Natural killer cell (primary cell): ENCODE data around the gene NOS1AP. TPM values are rescaled to one million over a fixed set of nuclear protein-coding genes. Genes with fewer than 3 reads are reported as not detected.

Source experiments
- ATAC-seq, 3 donors: fragments of 150-1000 bp in 2 of 3; fragments of 200-7000 bp in 1 of 3; cut with Tn5 transposase; 1 replicate in 1 of 3; 2 replicates in 2 of 3; pipeline ENCODE4 v1.10.0; 2021; ENCODE audit warnings: mild to moderate bottlenecking in 2 of 3, moderate library complexity in 2 of 3
- DNase-seq, 2 donors: peaks; one replicate each; pipeline versions ENCODE4 v3.0.0 to v3.0.0-alpha.2; 2013 to 2021; ENCODE audit warnings: mixed read lengths in 1 of 2
- H3K27ac ChIP-seq: one replicate; pipeline ENCODE4 v1.5.1; 2013; ENCODE audit warnings: mild to moderate bottlenecking, low read length
- H3K27me3 ChIP-seq: one replicate; pipeline ENCODE4 v1.6.1; 2013; ENCODE audit warnings: low read length; ENCODE audit not compliant: control insufficient read depth, insufficient read depth
- H3K36me3 ChIP-seq: one replicate; pipeline ENCODE4 v1.6.1; 2013; ENCODE audit warnings: low read length; ENCODE audit not compliant: control insufficient read depth, insufficient read depth
- H3K4me1 ChIP-seq: one replicate; pipeline ENCODE4 v1.6.1; 2013; ENCODE audit warnings: low read length; ENCODE audit not compliant: control insufficient read depth, insufficient read depth
- H3K4me3 ChIP-seq: one replicate; pipeline ENCODE4 v1.5.1; 2013; ENCODE audit warnings: low read length
- H3K9me3 ChIP-seq: one replicate; pipeline ENCODE4 v1.6.1; 2013; ENCODE audit warnings: low read length; ENCODE audit not compliant: control insufficient read depth, insufficient read depth
- H3K27ac Mint-ChIP-seq, 2 donors: one replicate each; pipeline ENCODE4 v1.8.0; 2022; ENCODE audit warnings: mild to moderate bottlenecking in 2 of 2, mixed read lengths in 2 of 2, moderate library complexity in 1 of 2
- H3K27me3 Mint-ChIP-seq, 2 donors: one replicate each; pipeline ENCODE4 v1.8.0; 2022; ENCODE audit warnings: low read depth in 2 of 2, mixed read lengths in 2 of 2
- H3K36me3 Mint-ChIP-seq: one replicate; pipeline ENCODE4 v1.8.0; 2022; ENCODE audit warnings: mixed read lengths
- H3K4me1 Mint-ChIP-seq, 2 donors: one replicate each; pipeline ENCODE4 v1.8.0; 2022; ENCODE audit warnings: mixed read lengths in 2 of 2
- H3K4me3 Mint-ChIP-seq: one replicate; pipeline ENCODE4 v1.8.0; 2022; ENCODE audit warnings: mild to moderate bottlenecking, moderate library complexity, mixed read lengths
- H3K9me3 Mint-ChIP-seq, 2 donors: one replicate each; pipeline ENCODE4 v1.8.0; 2022; ENCODE audit warnings: mixed read lengths in 2 of 2
- WGBS: methylation state at CpG from one replicate; pipeline ENCODE4 v1.1.7; 2013; ENCODE audit warnings: missing lambda C conversion rate; ENCODE audit not compliant: insufficient coverage; 5-methylcytosine and 5-hydroxymethylcytosine counted together
- intact Hi-C: fragments of 100-400 bp; cut with micrococcal nuclease; formaldehyde crosslinking; loops from one replicate; pipeline ENCODE4 v1.14.2; 2022
- total RNA-seq, 4 donors: library from RNA; stranded (reverse); fragments of 120-200 nt in 1 of 4; gene quantifications; one replicate each; pipeline versions ENCODE4 v1.2.3 to v1.2.4, GENCODE V29; 2013 to 2022
- TF ChIP-seq, protein P1 (sequence below): fragments of 200-600 bp; IDR thresholded peaks from one replicate; pipeline ENCODE4 v1.8.0; 2022; ENCODE audit warnings: antibody characterized with exemption

NOS1AP gene
- total RNA-seq, 3 donors from 2014 or later (not counting 1 experiment from before 2014, with no cell fraction given) = 0.09 to 0.20 TPM; not detected in 1

DNA sequence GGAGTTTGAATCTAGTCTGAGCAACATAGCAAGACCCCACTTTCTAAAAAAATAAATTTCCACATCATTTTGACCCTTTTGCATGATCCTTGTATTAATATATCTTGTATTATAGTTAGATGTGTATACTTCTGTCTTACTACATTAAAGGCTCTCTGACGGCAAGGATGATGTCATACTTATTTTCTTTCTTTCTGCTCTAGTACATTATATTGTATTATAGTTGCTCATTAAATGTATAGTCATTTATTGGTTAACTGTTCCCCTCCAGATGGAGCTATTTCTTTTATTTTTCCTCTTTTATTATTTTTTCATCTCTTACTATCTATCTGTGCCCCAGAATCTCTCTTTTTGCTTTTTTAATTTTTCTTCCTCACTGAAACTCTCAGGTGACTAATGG is 30.9 kb upstream of the NOS1AP start:
- ATAC-seq = no peak
- Histone ChIP-seq H3K36me3 (no peaks in the 10 kb centered on the region), H3K9me3 (no peaks in the 10 kb centered on the region), H3K4me1 (no peaks in the 10 kb centered on the region), H3K27me3 (peaks cover 3% of the 10 kb centered on the region), H3K4me3 (no peak overlapping the region), H3K27ac (no peak overlapping the region)
- no CpG with 5 or more reads among the region's 1 CpG for WGBS
- Mint-ChIP-seq H3K9me3 (no peaks in the 10 kb centered on the region), H3K4me3 (no peak overlapping the region), H3K27ac (no peak overlapping the region), H3K27me3 (peaks cover 25 to 51% of the 10 kb centered on the region in 2 donors), H3K4me1 (peaks cover 0 to 4% of the 10 kb centered on the region in 2 donors), H3K36me3 (no peaks in the 10 kb centered on the region)
- TF ChIP-seq, protein P1, sequence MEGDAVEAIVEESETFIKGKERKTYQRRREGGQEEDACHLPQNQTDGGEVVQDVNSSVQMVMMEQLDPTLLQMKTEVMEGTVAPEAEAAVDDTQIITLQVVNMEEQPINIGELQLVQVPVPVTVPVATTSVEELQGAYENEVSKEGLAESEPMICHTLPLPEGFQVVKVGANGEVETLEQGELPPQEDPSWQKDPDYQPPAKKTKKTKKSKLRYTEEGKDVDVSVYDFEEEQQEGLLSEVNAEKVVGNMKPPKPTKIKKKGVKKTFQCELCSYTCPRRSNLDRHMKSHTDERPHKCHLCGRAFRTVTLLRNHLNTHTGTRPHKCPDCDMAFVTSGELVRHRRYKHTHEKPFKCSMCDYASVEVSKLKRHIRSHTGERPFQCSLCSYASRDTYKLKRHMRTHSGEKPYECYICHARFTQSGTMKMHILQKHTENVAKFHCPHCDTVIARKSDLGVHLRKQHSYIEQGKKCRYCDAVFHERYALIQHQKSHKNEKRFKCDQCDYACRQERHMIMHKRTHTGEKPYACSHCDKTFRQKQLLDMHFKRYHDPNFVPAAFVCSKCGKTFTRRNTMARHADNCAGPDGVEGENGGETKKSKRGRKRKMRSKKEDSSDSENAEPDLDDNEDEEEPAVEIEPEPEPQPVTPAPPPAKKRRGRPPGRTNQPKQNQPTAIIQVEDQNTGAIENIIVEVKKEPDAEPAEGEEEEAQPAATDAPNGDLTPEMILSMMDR = no peak
- intact Hi-C loops = no loop called here
- no peak for DNase-seq

DNA sequence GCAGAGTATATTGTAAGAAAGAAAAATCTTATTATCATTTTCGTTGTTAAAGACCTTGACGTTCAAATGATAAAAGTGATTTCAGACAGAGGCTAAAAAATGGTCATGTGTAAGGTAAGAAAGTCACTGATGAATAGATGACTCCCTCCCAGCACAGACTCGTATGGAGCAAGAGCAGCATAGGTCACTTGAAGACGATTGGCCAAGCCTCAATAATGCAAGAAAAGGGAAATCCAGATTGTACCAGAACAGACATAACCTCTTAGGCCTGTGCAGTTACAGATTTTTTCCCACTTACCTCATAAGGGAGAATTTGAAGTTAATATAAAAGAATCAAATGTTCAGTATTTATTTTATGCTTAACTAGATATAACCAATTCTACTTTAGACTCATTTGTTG is 29.5 kb upstream of the NOS1AP start:
- Mint-ChIP-seq H3K27me3 (peaks cover 20 to 44% of the 10 kb centered on the region in 2 donors), H3K27ac (no peak overlapping the region), H3K4me1 (peaks cover 0 to 4% of the 10 kb centered on the region in 2 donors), H3K4me3 (no peak overlapping the region), H3K36me3 (no peaks in the 10 kb centered on the region), H3K9me3 (no peaks in the 10 kb centered on the region)
- 73% methylated on average over 3 of the region's 4 CpGs for WGBS
- Histone ChIP-seq H3K4me3 (no peak overlapping the region), H3K36me3 (no peaks in the 10 kb centered on the region), H3K4me1 (no peaks in the 10 kb centered on the region), H3K9me3 (no peaks in the 10 kb centered on the region), H3K27me3 (peaks cover 3% of the 10 kb centered on the region), H3K27ac (no peak overlapping the region)
- intact Hi-C loops = no loop called here
- TF ChIP-seq, protein P1 = no peak
- ATAC-seq (no peak), DNase-seq (no peak)

DNA sequence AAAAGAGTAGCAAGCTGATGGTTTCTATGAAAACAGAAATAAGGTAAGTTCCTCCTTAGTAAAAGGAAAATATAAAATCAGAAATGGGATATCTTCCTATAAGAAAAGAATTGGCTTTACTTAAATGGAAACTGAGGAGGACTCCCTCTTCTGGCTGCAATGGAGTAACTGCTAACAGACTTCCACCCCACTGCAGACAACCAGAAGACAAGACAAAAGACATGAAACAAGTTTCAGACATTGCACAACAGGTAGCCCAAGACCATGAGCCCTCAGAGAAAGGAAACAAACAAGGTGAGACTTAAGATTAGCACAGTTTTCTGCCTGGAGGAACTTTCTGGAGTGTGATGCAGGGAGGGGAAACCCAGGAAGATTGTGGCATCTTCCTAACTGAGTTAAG is 28.8 kb upstream of the NOS1AP start:
- Mint-ChIP-seq H3K27ac (no peak overlapping the region), H3K4me3 (no peak overlapping the region), H3K36me3 (no peaks in the 10 kb centered on the region), H3K4me1 (peaks cover 0 to 4% of the 10 kb centered on the region in 2 donors), H3K27me3 (peaks cover 20 to 44% of the 10 kb centered on the region in 2 donors), H3K9me3 (no peaks in the 10 kb centered on the region)
- no peaks in the 10 kb centered on the region for H3K4me1 ChIP-seq
- H3K4me3 ChIP-seq = no peak overlapping the region
- TF ChIP-seq, protein P1 = no peak
- H3K36me3 ChIP-seq = no peaks in the 10 kb centered on the region
- peaks cover 3% of the 10 kb centered on the region for H3K27me3 ChIP-seq
- intact Hi-C loops = no loop called here
- ATAC-seq = no peak
- H3K9me3 ChIP-seq = no peaks in the 10 kb centered on the region
- DNase-seq = peak in 1 of 2 donors; percentile 16
- no peak overlapping the region for H3K27ac ChIP-seq

DNA sequence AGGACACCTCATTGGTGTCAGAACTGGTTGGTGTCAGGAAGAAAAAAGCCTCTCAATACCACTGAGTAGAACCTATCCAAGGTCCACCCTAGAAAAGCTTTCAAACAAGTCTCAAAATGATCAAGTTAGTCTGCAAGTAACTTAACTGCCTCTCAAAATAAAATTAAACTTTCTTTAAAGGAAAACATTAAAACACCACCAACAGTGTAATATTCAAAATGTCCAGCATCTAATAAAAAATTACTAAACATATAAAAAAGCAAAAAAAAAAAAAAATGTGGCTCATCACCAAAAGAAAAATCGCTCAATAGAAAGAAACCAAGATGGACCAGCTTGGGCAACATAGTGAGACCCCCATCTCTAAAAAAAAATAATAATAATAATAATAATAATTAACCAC is 27.1 kb upstream of the NOS1AP start:
- TF ChIP-seq, protein P1 = no peak
- no peak for ATAC-seq
- Mint-ChIP-seq H3K9me3 (no peaks in the 10 kb centered on the region), H3K27me3 (peaks cover 15 to 44% of the 10 kb centered on the region in 2 donors), H3K4me3 (no peak overlapping the region), H3K27ac (no peak overlapping the region), H3K36me3 (no peaks in the 10 kb centered on the region), H3K4me1 (no peaks in the 10 kb centered on the region)
- no peaks in the 10 kb centered on the region for H3K9me3 ChIP-seq
- no peaks in the 10 kb centered on the region for H3K36me3 ChIP-seq
- intact Hi-C loops = no loop called here
- no peak for DNase-seq
- H3K4me1 ChIP-seq = no peaks in the 10 kb centered on the region
- H3K27me3 ChIP-seq = peaks cover 3% of the 10 kb centered on the region
- H3K4me3 ChIP-seq = no peak overlapping the region
- no CpG with 5 or more reads among the region's 1 CpG for WGBS
- H3K27ac ChIP-seq = no peak overlapping the region
